Right lobe of liver (tissue), 6 donors: ENCODE data around the gene C1QTNF6. TPM values are rescaled to one million over a fixed set of nuclear protein-coding genes. Genes with fewer than 3 reads are reported as not detected.

ENCODE experiments used
- ATAC-seq, 4 donors: fragments of 200-7000 bp; cut with Tn5 transposase; one replicate each; pipeline ENCODE4 v1.9.1; 2020; ENCODE audit warnings: mild to moderate bottlenecking in 4 of 4, moderate library complexity in 4 of 4
- DNase-seq, 3 donors: peaks; one replicate each; pipeline ENCODE4 v3.0.0-alpha.2; 2020
- H3K27ac ChIP-seq, 3 donors: fragments of 200-600 bp; one replicate each; pipeline ENCODE4 v1.8.0; 2022
- H3K27me3 ChIP-seq, 2 donors: fragments of 200-600 bp; one replicate each; pipeline ENCODE4 v1.8.0; 2022
- H3K36me3 ChIP-seq, 4 donors: fragments of 200-600 bp; sonication (generic) in 1 of 4; one replicate each; pipeline versions ENCODE4 v1.5.1 to v1.8.0; 2017 to 2022; ENCODE audit warnings: control low read depth in 1 of 4
- H3K4me1 ChIP-seq, 4 donors: fragments of 200-600 bp; sonication (generic) in 1 of 4; one replicate each; pipeline versions ENCODE4 v1.5.1 to v1.8.0; 2017 to 2022; ENCODE audit warnings: control low read depth in 1 of 4
- H3K4me3 ChIP-seq, 3 donors: fragments of 200-600 bp; one replicate each; pipeline ENCODE4 v1.8.0; 2022
- H3K9me3 ChIP-seq, 4 donors: fragments of 200-600 bp; sonication (generic) in 1 of 4; one replicate each; pipeline versions ENCODE4 v1.5.1 to v1.8.0; 2017 to 2022; ENCODE audit warnings: control low read depth in 1 of 4
- CTCF ChIP-seq, 4 donors: fragments of 200-600 bp in 3 of 4; fragments of 450-650 bp in 1 of 4; IDR thresholded peaks; one replicate each; pipeline versions ENCODE4 v1.5.1 to v1.8.0; 2016 to 2022; ENCODE audit warnings: antibody characterized with exemption in 4 of 4, mild to moderate bottlenecking in 2 of 4
- POLR2A ChIP-seq: fragments of 450-650 bp; IDR thresholded peaks from one replicate; pipeline ENCODE4 v1.6.1; 2017; ENCODE audit warnings: antibody characterized with exemption, mild to moderate bottlenecking
- WGBS: methylation state at CpG from one replicate; pipeline ENCODE4 v1.1.6; 2018; ENCODE audit warnings: low coverage, low lambda C conversion rate; ENCODE audit not compliant: insufficient coverage; ENCODE audit errors: missing lambda C conversion rate; 5-methylcytosine and 5-hydroxymethylcytosine counted together
- intact Hi-C, 2 donors: fragments of 100-400 bp; cut with DNase I; formaldehyde crosslinking; loops; one replicate each; pipeline versions ENCODE4 v1.11.2 to v1.14.1; 2022
- total RNA-seq, 6 experiments: library from RNA; depleted of rRNA in 2 of 6; stranded (reverse); fragments of >200 nt in 2 of 6; fragmentation: NEBNext Ultra II Directional in 3 of 6; extraction: Animal tissue kit (Norgen Biotek cat#: 25700) in 3 of 6; gene quantifications; one replicate each; pipeline versions ENCODE4 v1.1.0 to v1.2.4, GENCODE V29; 2016 to 2023
- donor health status: DM: no; HTN: yes; CAD: no.
- donor health status: DM: no; HTN: no; CAD: no.
- donor health status: DM: no; HTN: no; CAD: no.
- donor health status: DM: no; HTN: yes; CAD: no.
- donor health status: DM: no; HTN: yes; CAD: no.

The C1QTNF6 gene
- total RNA-seq, 6 experiments from 2014 or later, result 3.3 to 12.6 (median 6.3) TPM

GRCh38 chr22:37230673-37231405 lies 42.8 kb upstream of the C1QTNF6 start:
- Histone ChIP-seq H3K27me3 (no peaks in the 10 kb centered on the region), H3K27ac (peak overlapping the region in 1 of 3 donors; percentile 18), H3K9me3 (no peaks in the 10 kb centered on the region), H3K4me3 (no peak overlapping the region), H3K4me1 (no peaks in the 10 kb centered on the region), H3K36me3 (no peaks in the 10 kb centered on the region)
- TF ChIP-seq CTCF (IDR thresholded peaks at IDR 0.05) (no peak), POLR2A (no peak)
- intact Hi-C loops, result no loop called here
- ATAC-seq (no peak), DNase-seq (peak in 1 of 3 donors; percentile 18)
- 68% methylated on average over 7 of the region's 14 CpGs for WGBS

GRCh38 chr22:37229805-37230672 lies 42.0 kb upstream of the C1QTNF6 start:
- H3K4me3 ChIP-seq, result no peak overlapping the region

GRCh38 chr22:37229012-37229804 lies 41.2 kb upstream of the C1QTNF6 start:
- no peaks in the 10 kb centered on the region for H3K9me3 ChIP-seq
- intact Hi-C loops, result no loop called here
- ATAC-seq, result peak in 3 of 4 donors; percentile 10 to 49 (median 22)
- H3K36me3 ChIP-seq, result no peaks in the 10 kb centered on the region
- no peak overlapping the region for H3K4me3 ChIP-seq
- whole genome bisulfite sequencing, result 58% methylated on average over 2 of the region's 7 CpGs
- H3K27ac ChIP-seq, result peak overlapping the region in 2 of 3 donors; percentile 51 to 69
- no peak for TF ChIP-seq CTCF (IDR thresholded peaks at IDR 0.05)
- no peak for TF ChIP-seq POLR2A
- no peaks in the 10 kb centered on the region for H3K4me1 ChIP-seq
- H3K27me3 ChIP-seq, result no peaks in the 10 kb centered on the region
- DNase-seq, result no peak

More at GRCh38 chr22:37229805-37230672, 42.0 kb upstream of the C1QTNF6 start:
- 51% methylated on average over 2 of the region's 8 CpGs for WGBS
- Histone ChIP-seq H3K36me3 (no peaks in the 10 kb centered on the region), H3K4me1 (no peaks in the 10 kb centered on the region), H3K27me3 (no peaks in the 10 kb centered on the region), H3K27ac (peak overlapping the region in 2 of 3 donors; percentile 51 to 69), H3K9me3 (no peaks in the 10 kb centered on the region)
- intact Hi-C loops, result no loop called here
- DNase-seq (peak in 2 of 3 donors; percentile 59 to 73), ATAC-seq (peak; percentile 52 to 69 (median 60))
- TF ChIP-seq CTCF (IDR thresholded peaks at IDR 0.05) (no peak), POLR2A (no peak)
